ENCODE data around the gene AUTS2. TPM values are rescaled to one million over a fixed set of nuclear protein-coding genes. Genes with fewer than 3 reads are reported as not detected.

AUTS2 gene
- total and polyA plus RNA-seq, 2 of the 8 experiments (the other 6 are each of a cell fraction or from before 2014, with no cell fraction given): 25.9 to 101 TPM

GRCh38 chr7:70097645-70098044 is 499.4 kb downstream of the AUTS2 start:
- Histone ChIP-seq H4K20me1 (replicated peaks in 1 of 2; ENCODE audit: control insufficient read depth in 1 of 2, insufficient read depth in 2 of 2, low read length in 2 of 2) (no peaks in the 10 kb centered on the region), H3K9me3 (ENCODE audit: insufficient read depth in 2 of 2, low read depth in 1 of 2, low read length in 1 of 2) (no peaks in the 10 kb centered on the region), H2AFZ (ENCODE audit: low read length) (no peak overlapping the region), H4K5ac (ENCODE audit: insufficient read length, low read depth, low read length) (no peak overlapping the region), H3K14ac (ENCODE audit: insufficient read length) (no peak overlapping the region), H2BK12ac (ENCODE audit: low read depth, low read length) (no peak overlapping the region), H3K9ac (replicated peaks in 1 of 4; ENCODE audit: extremely low read depth in 1 of 4, low read depth in 3 of 4, low read length in 3 of 4) (no peak overlapping the region), H3K4me3 (ENCODE audit: extremely low read depth in 1 of 4, insufficient read depth in 2 of 4, low read depth in 3 of 4, low read length in 4 of 4) (no peak overlapping the region), H3K4me1 (replicated peaks in 1 of 4; ENCODE audit: control insufficient read depth in 3 of 4, insufficient read depth in 4 of 4, low read length in 3 of 4) (peaks cover 0 to 6% (median 3%) of the 10 kb centered on the region in 4 experiments; a peak in 3 of 7 replicates), H3K36me3 (ENCODE audit: control insufficient read depth in 2 of 4, insufficient read depth in 4 of 4, low read length in 3 of 4) (no peaks in the 10 kb centered on the region), H2BK15ac (ENCODE audit: low read length) (no peak overlapping the region), H2AK5ac (ENCODE audit: low read depth, low read length) (no peak overlapping the region), H3K18ac (ENCODE audit: extremely low read depth, low read length) (no peak overlapping the region), H4K8ac (ENCODE audit: extremely low read depth, insufficient read depth, low read length) (no peak overlapping the region), H3K23ac (ENCODE audit: insufficient read length) (no peak overlapping the region), H3K79me1 (ENCODE audit: low read depth, low read length) (no peaks in the 10 kb centered on the region), H3K79me2 (ENCODE audit: control insufficient read depth in 1 of 2, insufficient read depth in 2 of 2, low read length in 2 of 2) (no peaks in the 10 kb centered on the region), H3K27me3 (replicated peaks in 1 of 4; ENCODE audit: control insufficient read depth in 3 of 4, extremely low read depth in 1 of 4, insufficient read depth in 3 of 4, low read length in 3 of 4) (no peaks in the 10 kb centered on the region), H2BK120ac (replicated peaks; ENCODE audit: low read depth, low read length) (no peak overlapping the region), H3K4me2 (ENCODE audit: insufficient read depth in 1 of 2, low read depth in 2 of 2, low read length in 2 of 2) (no peak overlapping the region), H2BK20ac (ENCODE audit: low read length) (no peak overlapping the region), H3K27ac (ENCODE audit: low read depth, low read length) (no peak overlapping the region), H4K91ac (replicated peaks; ENCODE audit: insufficient read length, low read length) (no peak overlapping the region), H3K4ac (replicated peaks; ENCODE audit: insufficient read length, low read depth, low read length) (no peak overlapping the region), H2BK5ac (ENCODE audit: low read depth, low read length) (no peak overlapping the region), H3K56ac (replicated peaks; ENCODE audit: insufficient read length, low read depth, low read length) (no peak overlapping the region), H3K23me2 (ENCODE audit: low read depth, low read length) (no peaks in the 10 kb centered on the region)
- TF ChIP-seq JUN (IDR thresholded peaks at IDR 0.05; ENCODE audit: low read depth, low read length) (no peak), CTCF (IDR thresholded peaks at IDR 0.05; ENCODE audit: control extremely low read depth in 1 of 3, insufficient read depth in 1 of 3, low read depth in 1 of 3, low read length in 3 of 3) (no peak), BRCA1 (IDR thresholded peaks at IDR 0.05; ENCODE audit: low read depth, low read length) (no peak), CEBPB (IDR thresholded peaks at IDR 0.05; ENCODE audit: low read depth, low read length) (no peak), SAP30 (IDR thresholded peaks at IDR 0.05; ENCODE audit: insufficient read depth, insufficient replicate concordance, low read length) (no peak), SRF (IDR thresholded peaks at IDR 0.05; ENCODE audit: low read depth, low read length) (no peak), SIX5 (IDR thresholded peaks at IDR 0.05; ENCODE audit: low read depth, low read length) (no peak), KDM4A (IDR thresholded peaks at IDR 0.05; ENCODE audit: low read depth, low read length, severe bottlenecking) (no peak), RFX5 (IDR thresholded peaks at IDR 0.05; ENCODE audit: borderline replicate concordance, low read depth, low read length) (no peak), CHD2 (IDR thresholded peaks at IDR 0.05; ENCODE audit: low read length) (no peak)
- FAIRE-seq (no peak), DNase-seq (ENCODE audit: low read depth in 1 of 2, low spot score in 2 of 2) (no peak)
- WGBS, 2 experiments (ENCODE audit: extremely low coverage in 1 of 2, insufficient coverage in 1 of 2, insufficient read length in 1 of 2, insufficient replicate concordance in 2 of 2, low coverage in 1 of 2, low lambda C conversion rate in 2 of 2, missing lambda C conversion rate in 1 of 2): 87% methylated on average over 2 of the region's 2 CpGs; no CpG with 5 or more reads in 1 of the 2 experiments
- ChIA-PET POLR2A (ENCODE audit: partially characterized antibody) (no interaction called here), CTCF (ENCODE audit: partially characterized antibody) (interaction anchor here (0.9 kb wide), 1 partner anchor 8 kb away, joined by 4 read pairs; no protein-coding TSS in a partner anchor)
